ENCODE results near the gene GTSE1.

The GTSE1 gene

GRCh38 chr22:46353483-46354105 lies 56.9 kb downstream of the GTSE1 start:
- ChIA-PET CTCF (interaction anchor here (0.9 to 2.2 kb wide), 5 partner anchors 9 to 210 kb away, joined by 4 to 9 read pairs (median 8); no protein-coding TSS in a partner anchor), POLR2A (no interaction called here)
- DNase-seq (ENCODE audit: low read depth, low spot score): no peak
- H3K4me3 ChIP-seq (ENCODE audit: low read depth, low read length): no peak overlapping the region
- TF ChIP-seq CTCF (IDR thresholded peaks at IDR 0.05; ENCODE audit: insufficient read depth, low read length, missing control alignments): no peak

GRCh38 chr22:46354176-46354992 lies 57.7 kb downstream of the GTSE1 start:
- no peak for DNase-seq (ENCODE audit: low read depth, low spot score)
- TF ChIP-seq CTCF (IDR thresholded peaks at IDR 0.05; ENCODE audit: insufficient read depth, low read length, missing control alignments): no peak
- CTCF ChIA-PET: interaction anchor here (1.2 to 2.5 kb wide), 5 partner anchors 10 to 209 kb away, joined by 7 to 10 read pairs (median 9); no protein-coding TSS in a partner anchor
- POLR2A ChIA-PET: no interaction called here
- no peak overlapping the region for H3K4me3 ChIP-seq (ENCODE audit: low read depth, low read length)

GRCh38 chr22:46354993-46355305 lies 58.3 kb downstream of the GTSE1 start:
- DNase-seq (ENCODE audit: low read depth, low spot score): no peak
- ChIA-PET POLR2A (interaction anchor here (1.1 kb wide), 1 partner anchor 192 kb away, joined by 3 read pairs; no protein-coding TSS in a partner anchor), CTCF (interaction anchor here (1.2 to 4.3 kb wide), 7 partner anchors 11 to 208 kb away, joined by 7 to 53 read pairs (median 9); no protein-coding TSS in a partner anchor)
- no peak for TF ChIP-seq CTCF (IDR thresholded peaks at IDR 0.05; ENCODE audit: insufficient read depth, low read length, missing control alignments)
- no peak overlapping the region for H3K4me3 ChIP-seq (ENCODE audit: low read depth, low read length)

GRCh38 chr22:46355369-46355995 lies 58.8 kb downstream of the GTSE1 start:
- TF ChIP-seq CTCF (IDR thresholded peaks at IDR 0.05; ENCODE audit: insufficient read depth, low read length, missing control alignments): peak; percentile 85
- ChIA-PET CTCF (interaction anchor here (0.9 to 4.3 kb wide), 12 partner anchors 11 to 342 kb away, joined by 3 to 53 read pairs (median 8); no protein-coding TSS in a partner anchor), POLR2A (interaction anchor here (1.1 kb wide), 1 partner anchor 192 kb away, joined by 3 read pairs; no protein-coding TSS in a partner anchor)
- no peak for DNase-seq (ENCODE audit: low read depth, low spot score)
- H3K4me3 ChIP-seq (ENCODE audit: low read depth, low read length): no peak overlapping the region

- POLR2A ChIA-PET: interaction anchor here (1.1 kb wide), 1 partner anchor 191 kb away, joined by 3 read pairs; no protein-coding TSS in a partner anchor
- no peak for DNase-seq (ENCODE audit: low read depth, low spot score)
- CTCF ChIA-PET: interaction anchor here (0.9 to 4.3 kb wide), 13 partner anchors 10 to 362 kb away, joined by 3 to 53 read pairs (median 4); no protein-coding TSS in a partner anchor
- H3K4me3 ChIP-seq (ENCODE audit: low read depth, low read length): no peak overlapping the region
- TF ChIP-seq CTCF (IDR thresholded peaks at IDR 0.05; ENCODE audit: insufficient read depth, low read length, missing control alignments): no peak
Observed at GRCh38 chr22:46355996-46356471, 59.4 kb downstream of the GTSE1 start.

Measured in AG04449 (cell line).